NCI-H1048 (cell line): ENCODE measurements around the gene GNB1L.

ENCODE experiments used
- DNase-seq: peaks from one replicate; lab custom pipeline; 2025; lab: John Stamatoyannopoulos, UW

Gene GNB1L

DNA sequence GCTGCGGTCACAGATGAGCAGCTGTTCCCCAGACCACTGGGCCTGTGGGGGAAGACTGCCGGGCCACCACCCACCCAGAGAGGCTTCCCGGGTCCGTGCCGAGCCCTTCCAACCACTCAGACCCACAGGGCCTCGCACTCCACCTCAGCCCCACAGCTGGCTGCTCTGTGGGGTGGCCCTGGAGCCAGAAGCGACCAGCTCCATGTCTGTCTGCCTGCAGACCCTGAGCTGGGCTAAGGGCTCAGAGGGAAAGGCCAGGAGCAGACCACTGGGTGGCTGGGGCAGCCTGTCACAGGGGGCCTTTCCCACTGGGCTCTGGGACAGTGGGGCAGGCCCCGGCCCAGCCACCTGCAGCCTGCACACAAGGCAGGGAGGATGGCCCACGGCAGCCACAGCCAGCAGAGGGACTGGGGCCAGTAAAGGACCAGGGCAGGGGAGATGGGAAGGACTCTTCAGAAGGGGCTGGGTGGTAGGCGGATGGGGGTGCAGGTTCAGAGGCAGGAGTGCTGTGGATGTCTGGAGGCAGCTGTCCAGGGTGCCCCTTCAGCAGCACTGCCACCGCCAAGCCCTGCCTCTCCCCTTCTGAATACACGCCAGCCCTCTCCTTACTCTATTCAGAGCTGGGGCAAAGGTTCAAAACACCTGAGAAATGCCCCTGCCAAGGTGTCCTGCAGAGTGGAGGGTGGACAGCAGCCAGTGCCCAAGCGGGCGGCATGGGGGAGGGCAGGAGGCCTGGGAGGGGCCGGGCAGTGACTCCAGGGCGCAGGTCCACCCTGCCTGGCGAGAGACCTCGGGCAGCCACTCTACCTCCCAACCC lies 32.2 kb downstream of the GNB1L start:
- DNase-seq: no peak

DNA sequence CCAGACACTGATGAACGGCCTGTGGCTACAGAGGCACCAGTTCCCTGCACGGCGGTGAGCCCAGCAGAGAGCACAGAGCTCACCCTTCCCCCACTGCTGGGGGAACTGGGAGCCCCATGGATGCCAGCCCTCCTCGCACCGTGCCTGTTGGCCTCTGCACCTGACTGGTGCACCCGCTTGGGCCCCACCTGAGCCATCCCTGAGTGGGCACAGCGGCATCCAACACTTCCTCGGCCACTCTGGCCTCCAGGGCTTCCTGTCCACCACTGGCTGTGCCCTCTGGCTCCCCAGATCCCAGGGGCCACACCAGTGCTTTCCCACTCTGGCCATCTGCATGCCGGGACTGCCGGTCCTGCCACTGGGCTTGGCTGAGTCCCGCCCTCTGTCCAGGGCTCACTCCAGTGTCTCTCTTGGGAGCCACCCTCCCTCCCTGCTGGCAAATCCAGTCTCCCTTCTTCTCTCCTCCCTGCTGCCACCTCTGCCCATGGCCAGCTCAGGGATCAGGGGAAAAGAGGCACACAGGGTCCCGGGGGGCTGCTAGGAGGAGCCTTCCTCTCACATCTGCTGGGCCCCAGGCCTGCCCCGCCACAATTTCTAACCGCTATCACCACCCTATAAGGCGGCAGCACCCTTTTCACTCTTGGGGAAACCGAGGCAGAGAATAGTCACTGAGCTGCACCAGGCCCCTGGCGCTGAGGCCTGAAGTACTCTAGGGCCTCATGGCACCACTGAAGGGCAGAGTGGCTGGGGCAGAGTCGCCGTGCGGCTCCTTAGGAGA lies 33.0 kb downstream of the GNB1L start:
- no peak for DNase-seq

DNA sequence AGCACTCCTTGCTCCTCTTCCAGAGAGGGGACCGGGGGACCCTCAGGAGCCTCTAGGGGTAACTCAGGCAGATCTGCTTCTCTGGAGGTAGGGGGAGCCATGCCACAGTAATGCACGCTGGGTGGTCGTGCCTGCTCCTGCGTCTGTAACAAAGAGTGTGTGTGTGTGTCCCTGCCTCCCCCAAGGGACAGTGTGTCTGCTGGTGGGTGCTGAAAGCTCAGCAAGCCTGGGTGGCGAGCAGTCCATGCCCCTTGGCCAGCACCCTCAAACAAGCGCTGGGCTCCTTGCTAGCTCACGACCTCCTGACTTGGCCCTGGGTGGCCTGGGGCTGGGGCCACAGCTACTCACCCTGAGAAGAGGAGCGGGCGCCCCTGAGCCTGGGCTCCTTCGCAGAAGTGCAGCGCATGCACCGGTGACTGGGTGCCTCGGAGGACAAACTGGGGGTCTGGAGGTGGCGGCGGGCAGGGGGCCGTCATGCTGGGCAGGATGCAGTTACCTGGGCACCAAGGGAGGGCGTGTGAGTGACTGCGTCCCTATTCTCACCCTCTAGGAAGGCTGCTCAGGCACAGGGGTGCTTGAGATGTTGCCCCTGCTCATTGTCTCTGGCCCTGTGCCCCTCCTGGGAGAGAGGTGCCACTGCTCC lies 33.7 kb downstream of the GNB1L start:
- DNase-seq: no peak

DNA sequence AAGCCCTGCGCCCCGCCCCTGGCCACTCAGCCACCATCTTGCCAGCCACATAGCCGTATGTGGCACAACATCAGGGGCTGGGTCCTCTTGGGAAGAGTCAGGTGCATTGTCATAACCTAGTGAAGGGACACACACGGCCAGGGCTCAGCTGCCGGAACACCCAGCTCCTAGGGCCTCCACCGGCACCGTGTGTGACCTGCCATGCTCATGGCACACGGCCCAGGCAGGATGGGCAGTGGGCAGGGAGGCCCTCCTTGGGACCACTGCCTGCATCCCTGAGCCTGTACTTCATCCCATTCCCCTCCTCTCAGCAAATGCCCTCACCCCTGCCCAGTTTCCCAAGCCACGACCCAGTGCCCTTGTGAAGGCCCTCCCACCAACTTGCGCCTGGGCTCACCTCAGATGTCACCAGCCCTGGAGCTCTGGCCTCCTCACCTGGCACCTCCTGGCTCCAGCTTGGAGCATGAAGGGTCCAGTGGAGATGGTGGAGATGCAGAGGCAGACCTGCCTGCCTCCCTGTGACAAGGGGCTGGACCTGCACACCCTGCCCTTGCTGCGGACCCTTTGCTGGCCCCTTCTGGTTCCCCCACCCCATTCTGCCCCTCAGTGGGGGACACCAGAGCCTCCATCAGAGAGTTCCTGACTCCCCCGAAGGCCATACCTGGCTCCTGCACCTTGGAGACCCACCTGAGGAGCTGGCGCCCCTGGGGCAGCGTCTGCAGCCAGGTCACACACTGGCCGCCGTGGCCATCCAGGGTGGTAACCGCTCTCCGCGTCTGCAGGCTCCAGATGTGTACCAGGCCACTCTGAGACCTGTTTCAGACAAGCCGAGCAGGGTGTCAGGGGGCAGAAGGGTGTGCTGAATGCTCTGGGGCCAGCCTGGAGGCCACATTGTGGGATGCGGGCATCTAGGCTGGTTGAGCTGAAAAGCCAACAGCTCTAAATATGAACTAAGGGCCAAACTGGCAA lies 34.5 kb downstream of the GNB1L start:
- no peak for DNase-seq

DNA sequence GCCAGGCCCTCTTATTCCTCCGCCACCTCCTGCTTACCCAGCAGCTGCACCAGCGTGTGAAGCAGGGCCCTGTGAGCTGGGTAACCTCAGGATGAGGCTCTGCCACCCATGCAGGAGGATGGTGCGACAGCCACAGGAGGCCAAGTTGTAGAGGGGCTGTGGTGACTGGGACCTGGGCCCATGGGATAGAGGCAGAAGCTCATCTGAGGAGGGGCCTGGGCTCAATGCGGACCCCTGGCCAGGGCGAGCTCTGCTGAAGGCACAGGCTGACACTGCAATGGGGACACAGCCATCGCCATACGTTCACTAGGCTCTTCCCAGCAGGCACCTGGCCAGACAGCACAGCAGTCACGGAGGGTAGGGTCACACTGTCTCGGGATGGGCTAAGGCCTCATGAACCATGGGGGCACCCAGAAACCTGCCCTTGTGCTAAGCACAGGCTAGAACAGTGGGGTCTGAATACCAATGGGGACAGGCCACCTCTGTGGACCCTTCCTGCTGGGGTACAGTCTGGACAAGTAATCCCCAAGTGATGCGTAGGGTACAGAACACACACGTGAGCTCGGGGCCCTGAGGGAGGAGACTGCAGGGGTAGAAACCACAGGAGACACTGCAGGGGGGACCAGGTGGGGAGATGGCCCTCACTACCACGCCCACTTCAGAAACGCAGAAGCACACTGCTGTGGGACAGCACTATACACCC lies 35.3 kb downstream of the GNB1L start:
- DNase-seq: no peak

DNA sequence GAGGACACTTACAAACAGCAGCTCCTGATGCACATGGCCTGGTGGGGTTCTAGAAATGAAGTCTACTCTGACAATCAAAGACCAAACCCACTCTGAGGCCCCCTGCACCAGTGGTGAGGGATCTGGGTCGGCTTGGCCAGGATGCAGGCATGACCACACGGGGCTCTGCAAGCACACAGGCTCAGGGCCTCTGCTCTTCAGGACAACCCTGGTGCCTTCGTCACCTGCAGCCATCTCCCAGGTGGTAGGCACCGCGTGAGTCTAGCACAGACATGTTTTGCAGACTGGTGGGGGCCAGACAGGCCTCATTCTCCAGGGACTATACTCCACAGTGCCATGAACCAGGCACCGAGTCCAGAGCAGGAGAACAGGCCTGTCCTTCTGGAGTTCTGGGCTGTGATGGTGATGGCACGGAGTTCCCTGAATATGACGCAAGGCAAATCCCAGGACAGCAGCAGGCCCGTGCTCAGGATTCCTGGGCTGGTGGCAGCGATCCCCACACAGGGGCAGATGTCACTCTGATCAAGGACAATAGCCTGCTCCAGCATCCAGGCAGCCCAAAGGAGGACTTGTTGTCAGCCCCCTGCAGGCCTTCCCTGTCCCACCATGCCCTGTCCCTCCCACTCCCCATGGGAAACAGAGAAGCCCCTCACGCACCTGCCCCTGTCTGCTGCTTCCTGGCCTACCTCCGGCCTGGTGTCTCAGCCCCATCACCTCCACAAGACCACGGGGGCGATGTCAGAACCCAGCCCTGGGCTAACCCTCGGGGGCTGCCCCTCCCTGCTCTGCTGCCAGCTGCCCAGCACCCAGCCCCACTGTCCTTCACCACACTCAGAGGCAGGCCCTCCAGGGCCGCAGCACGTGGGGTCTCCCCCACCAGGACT lies 36.1 kb downstream of the GNB1L start:
- DNase-seq: no peak

DNA sequence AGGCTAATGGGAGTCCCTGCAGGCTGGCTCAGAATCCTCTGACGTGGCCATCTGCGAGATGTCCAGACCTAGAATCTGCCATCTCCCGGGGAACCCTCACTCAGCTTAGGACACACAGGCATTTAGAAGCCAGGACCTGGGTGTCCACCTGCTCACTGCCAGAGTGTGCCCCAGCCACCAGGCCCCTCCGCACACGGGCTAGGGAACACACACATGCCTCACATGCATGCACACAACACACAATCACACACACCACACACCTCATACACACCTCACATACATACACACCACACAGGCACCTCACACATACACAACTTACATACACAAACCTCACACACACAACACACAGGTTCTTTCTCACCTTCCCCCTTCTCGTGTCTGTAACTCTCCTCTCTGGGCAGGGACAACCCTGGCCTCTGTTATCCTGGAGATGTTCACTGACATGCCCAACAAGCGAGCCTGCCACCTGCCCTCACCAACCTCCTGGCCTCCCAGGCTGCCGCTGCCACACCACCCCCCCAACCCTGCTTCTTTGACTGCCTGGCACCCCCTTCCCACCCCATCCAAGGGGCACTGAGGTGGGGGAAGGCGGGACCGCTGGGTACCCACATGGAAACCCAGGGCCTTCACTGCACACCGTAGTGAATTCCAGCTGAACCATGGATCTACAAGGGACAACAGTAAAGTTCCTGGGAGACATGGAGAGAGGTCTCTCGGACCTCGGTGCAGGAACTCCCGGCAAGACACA lies 38.1 kb downstream of the GNB1L start:
- no peak for DNase-seq

DNA sequence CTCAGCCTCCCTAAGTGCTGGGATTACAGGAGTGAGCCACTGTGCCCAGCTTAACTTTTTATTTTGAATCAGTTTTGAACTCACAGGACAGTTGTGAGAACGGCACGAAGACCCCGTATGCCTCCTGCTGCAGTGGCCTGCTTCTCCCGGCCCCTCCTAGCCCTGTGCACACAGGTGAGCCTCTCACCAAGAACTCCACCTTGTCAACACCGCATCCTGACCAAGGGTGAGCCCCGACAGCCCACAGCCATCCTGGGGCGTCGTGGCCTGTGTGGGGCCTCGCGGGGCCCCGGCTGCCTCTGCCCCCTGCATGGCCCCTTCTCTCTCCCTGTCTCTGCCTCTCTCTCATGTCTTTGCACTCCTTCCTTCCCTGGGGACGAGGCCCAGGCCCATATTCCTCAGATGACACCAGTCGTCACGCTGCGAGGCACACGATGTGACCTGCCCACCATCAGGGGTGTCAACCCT lies 38.8 kb downstream of the GNB1L start:
- DNase-seq: no peak

DNA sequence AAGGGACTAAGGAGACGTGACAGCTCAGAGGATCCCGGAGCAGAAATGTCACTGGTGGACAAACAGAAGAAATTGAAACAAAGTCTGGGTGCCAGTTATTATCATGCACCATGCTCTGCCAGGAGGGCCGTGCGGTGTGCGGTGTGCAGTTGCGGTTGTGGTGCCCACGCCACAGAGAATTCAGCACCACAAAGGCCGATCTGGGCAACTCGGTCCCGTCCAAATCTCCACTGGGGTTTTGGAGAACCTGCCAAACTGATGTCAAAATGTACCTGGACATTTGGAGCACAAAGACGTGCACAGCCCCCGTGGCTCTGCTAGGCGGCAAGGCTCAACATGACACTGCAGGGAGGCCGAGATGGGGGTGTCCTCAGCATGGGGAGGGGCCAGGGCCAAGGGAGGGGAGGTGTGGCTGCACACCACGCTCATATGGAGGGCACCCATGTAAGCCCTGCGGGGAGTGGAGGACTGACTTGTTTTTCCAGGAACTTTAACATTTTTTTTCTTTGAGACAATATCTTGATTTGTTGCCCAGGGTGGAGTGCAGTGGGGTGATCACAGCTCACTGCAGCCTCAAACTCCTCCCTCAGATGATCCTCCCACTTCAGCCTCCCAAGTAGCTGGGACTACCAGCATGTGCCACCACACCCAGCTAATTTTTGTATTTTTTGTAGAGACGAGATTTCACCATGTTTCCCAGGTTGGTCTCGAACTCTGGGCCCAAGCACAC lies 39.4 kb downstream of the GNB1L start:
- DNase-seq: no peak

DNA sequence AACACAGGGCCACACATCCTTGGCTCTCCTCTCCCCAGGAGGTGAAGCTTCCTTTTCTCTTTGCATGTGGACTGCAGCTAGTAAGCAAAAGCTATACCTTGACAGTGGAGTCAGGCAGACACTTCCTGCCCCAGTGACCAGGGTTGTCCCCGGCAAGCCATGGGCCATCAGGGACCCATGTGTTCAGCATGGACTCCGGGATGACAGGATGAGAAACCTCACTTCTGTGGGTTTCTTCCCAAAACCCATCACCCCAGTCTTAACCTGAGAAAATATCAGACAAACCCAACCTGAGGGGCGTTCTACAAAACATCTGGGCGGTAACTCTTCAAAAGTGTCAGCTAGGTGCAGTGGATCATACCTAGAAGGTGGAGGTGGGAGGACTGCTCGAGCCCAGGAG lies 40.2 kb downstream of the GNB1L start:
- DNase-seq: no peak

DNA sequence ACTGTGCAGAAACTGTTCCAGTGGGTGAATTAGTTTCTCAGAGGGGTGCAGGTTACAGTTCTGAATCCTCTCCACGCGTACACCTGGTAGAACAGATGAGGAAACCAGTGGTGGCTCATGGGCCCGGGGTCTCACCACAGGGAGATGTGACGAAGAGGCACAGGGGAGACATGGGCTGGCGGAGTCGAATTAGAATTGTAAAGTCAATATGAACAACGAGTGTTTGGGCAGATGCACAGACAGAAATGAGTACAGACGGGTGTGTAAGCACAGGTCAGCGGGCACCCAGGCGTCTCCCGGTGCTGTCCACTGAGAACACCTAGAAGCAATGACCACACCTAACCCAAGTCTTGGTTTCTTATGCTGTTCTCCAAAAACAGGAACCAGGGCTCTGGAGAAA lies 41.8 kb downstream of the GNB1L start:
- DNase-seq: no peak

DNA sequence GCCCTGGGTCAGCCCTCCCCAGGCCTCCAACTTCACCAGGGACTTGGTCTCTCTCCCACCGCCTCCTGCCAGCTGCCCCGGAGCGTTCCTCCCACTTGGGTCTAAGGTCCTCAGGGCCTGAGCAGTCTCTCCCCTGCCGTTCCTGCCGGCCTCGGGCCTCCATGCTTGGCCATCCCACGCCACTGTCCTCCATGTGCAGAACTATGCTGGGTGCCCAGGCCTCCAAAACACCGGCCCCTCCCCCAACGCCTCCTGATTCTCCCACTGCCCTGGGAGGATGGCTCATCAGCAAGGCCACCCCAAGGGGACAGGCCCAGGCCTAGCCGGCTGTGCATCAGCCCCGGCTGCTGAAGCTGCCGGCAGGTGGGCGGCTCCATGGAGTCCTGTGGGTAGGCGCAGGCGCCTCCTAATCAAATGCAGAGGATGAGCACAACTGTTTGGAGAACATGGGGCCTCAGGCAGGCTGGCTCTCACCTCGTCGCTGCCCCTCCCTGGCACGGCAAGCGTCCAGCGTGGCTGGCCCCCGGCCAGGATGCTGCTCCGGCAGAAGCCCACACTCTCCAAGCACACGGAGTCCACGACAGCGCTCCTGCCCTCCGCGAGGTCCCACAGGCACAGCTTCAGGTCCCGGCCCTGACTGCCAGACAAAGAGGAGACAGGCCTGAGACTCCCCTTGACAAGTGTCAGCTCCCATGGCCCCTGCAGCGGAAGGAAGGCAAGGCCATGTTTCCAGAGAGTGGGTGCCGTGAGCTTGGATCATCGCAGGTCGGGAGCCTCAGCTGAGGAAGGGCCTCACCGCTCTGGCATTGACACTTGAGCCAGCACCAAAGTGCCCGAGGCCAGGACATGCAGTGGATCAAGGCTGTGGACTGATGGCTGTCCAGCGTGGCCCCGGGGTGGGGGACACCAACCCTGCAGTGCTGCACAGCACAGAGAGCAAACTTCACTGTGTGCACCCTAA lies 42.6 kb downstream of the GNB1L start:
- DNase-seq: no peak

DNA sequence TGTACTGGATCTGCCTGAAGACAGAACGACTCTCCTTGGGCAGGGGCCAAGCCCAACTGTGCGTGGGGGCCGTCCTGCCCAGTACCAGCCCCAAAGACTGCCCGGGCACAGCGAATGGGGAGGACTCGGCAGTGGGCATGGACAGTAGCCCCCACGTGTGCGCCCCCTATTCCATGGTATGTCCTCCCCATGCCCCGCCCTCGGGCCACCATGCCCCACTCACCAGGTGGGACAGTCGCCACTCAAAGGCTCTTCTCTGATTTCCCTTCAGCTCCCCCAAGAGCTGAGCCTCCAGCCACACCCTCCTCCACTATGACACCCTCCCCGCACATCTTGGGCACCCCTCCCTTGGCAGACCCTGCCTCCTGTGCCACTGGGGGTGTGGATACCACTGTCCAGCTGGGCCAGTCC lies 43.5 kb downstream of the GNB1L start:
- no peak for DNase-seq

DNA sequence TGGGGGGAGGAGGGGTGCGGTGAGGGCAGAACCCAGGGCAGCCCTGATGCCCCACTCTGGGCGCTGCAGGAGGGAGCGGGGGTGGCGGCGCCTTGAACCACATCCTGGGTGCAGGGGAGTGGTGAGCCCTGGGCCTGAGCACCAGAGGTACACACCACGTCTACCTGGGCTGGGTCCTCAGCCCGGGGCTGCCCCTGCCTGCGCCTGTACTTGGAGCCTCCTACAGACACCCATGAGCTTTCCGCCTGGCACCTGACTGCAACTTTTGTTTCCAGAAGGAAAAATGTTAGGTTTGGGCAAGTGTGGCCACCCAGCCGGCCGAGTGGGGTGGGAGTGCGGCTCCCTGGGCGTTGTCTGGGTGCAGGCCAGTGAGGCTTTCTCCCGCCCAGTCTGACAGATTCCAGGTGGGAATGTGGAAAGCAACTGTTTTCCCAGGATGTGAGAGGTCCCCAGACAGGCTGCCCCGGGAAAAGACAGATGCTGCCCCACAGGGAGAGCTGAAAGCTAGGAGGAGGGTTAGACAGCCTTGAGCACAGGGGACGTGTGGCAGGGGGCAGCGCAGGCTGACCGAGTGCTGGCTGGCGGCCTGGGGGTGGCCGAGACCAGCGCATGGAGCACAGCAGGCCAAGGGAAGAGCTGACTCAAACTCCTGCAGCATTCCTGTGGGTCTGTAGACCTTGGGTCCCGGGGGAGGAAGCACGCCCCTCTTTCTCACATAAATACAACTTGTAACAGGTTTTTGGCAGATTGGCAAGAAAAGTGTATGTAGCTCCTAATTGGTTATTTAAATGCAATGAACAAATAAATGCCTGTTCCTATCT lies 44.1 kb downstream of the GNB1L start:
- no peak for DNase-seq

DNA sequence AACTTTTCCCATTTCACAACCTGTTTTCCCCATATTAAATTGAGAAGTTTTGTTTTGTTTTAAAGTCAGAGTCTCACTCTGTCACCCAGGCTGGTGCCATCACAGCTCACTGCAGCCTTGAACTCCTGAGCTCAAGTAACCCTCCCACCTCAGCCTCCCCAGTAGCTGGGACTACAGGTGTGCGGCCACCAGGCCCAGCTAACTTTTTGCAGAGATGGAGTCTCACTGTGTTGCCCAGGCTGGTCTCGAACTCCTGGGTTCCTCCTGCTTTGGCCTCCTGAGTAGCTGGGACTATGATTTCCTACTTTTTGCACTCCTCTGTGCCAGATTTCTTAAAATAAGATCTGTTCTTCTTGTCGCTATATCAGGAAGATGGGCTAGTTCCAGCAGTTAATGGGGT lies 44.9 kb downstream of the GNB1L start:
- no peak for DNase-seq

DNA sequence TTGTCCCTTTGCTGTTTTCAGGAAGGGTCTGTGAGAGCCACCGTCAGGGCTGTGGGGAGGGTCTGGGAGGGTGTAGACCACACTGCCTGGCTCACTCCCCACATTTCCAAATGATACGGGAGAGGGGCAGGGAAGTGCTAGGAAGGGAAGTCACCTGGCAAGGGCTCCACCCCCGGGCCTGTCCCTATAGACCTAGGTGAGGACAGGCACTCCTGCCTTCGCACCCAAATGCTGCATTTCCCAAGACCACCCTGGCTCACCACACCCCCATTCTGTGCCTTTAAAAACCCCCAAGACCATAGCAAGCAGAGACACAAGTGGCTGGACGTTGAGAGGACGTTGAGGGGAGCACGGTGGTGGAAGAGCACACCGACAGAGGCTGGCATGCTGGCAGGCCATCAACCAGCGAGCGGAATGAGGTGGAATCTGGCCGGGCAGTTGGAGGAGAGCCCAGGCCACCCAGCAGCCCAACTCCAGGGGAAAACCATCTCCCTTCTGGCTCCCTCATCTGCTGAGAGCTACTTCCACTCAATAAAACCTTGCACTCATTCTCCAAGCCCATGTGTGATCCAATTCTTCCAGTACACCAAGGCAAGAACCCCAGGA lies 45.7 kb downstream of the GNB1L start:
- no peak for DNase-seq
